SK-N-MC (cell line): ENCODE results near the gene KLHL41.

Experiments
- DNase-seq: peaks from one replicate; pipeline ENCODE4 v3.0.0-alpha.2; 2011; ENCODE audit warnings: low read depth, low spot score
- H3K27ac ChIP-seq: fragments of 200-600 bp; sonication (generic); 2 replicates; pipeline ENCODE4 v1.5.1; 2016; ENCODE audit warnings: mixed run types
- H3K36me3 ChIP-seq: fragments of 200-600 bp; sonication (generic); 2 replicates; pipeline ENCODE4 v1.6.1; 2017; ENCODE audit warnings: antibody characterized with exemption, low read length, mixed read lengths; ENCODE audit not compliant: insufficient read depth
- H3K4me3 ChIP-seq: fragments of 200-600 bp; sonication (generic); 2 replicates; pipeline ENCODE4 v1.5.1; 2016
- H3K9ac ChIP-seq: fragments of 200-600 bp; sonication (generic); 2 replicates; pipeline ENCODE4 v1.8.0; 2017; ENCODE audit warnings: mixed run types, mixed read lengths; ENCODE audit not compliant: insufficient read length
- H3K9me3 ChIP-seq: fragments of 200-600 bp; sonication (generic); 2 replicates; pipeline ENCODE4 v1.6.1; 2017; ENCODE audit warnings: low read depth, mild to moderate bottlenecking, antibody characterized with exemption, low read length, moderate library complexity, mixed read lengths
- EZH2 ChIP-seq: fragments of 200-600 bp; sonication (generic); IDR thresholded peaks from one replicate; pipeline ENCODE4 v1.6.1; 2017; ENCODE audit warnings: antibody characterized with exemption
- FOXP2 ChIP-seq: optimal IDR thresholded peaks from 2 replicates; pipeline ENCODE3; 2011; ENCODE audit warnings: mild to moderate bottlenecking, moderate library complexity; ENCODE audit not compliant: insufficient read depth; ENCODE audit errors: extremely low read length, control extremely low read depth
- POLR2AphosphoS5 ChIP-seq: IDR thresholded peaks from 2 replicates; pipeline ENCODE4 v1.6.1; 2012; ENCODE audit warnings: mild to moderate bottlenecking, low read depth, low read length, borderline replicate concordance

The KLHL41 gene

DNA sequence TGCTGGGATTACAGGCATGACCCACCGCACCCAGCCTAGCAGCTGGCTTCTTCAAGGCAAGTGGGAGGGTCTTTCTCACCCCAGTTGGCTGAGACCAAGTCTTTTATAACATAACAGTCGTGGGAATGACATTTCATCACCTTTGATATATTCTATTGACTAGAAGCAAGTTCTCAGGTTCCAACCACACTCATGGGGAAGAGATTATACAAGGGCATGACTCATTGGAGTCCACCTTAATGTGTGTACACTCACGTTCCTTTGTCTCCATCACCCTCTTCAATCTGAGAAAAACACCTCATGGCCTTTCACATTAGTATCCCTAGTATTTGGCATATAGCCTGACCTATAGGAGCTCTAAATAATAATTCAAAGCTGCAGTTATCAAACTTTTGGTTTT is 33.0 kb upstream of the KLHL41 start:
- Histone ChIP-seq H3K27ac (no peak overlapping the region), H3K9me3 (no peaks in the 10 kb centered on the region), H3K36me3 (no peaks in the 10 kb centered on the region), H3K9ac (no peak overlapping the region), H3K4me3 (no peak overlapping the region)
- no peak for DNase-seq
- TF ChIP-seq EZH2 = no peak
- no peak for TF ChIP-seq FOXP2
- no peak for TF ChIP-seq POLR2AphosphoS5

DNA sequence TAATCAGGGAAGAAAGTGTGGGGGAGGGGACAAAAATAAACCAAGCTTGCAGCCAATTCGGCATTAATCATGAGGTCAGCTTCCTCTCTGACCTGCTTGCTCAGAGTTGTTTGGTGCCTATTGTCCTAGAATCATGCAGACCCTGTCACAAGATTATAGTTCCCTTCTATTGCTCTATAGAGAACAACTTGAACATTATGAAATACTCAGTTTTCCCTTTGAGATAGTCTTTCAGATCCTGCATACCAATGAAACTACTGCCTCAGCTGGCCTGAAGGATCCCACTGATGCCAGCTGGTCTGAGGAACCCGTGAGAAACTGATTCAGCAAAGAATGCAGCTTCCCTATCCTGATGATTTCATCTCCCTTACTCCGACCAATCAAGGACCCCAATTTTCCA is 31.2 kb upstream of the KLHL41 start:
- no peaks in the 10 kb centered on the region for H3K36me3 ChIP-seq
- no peak overlapping the region for H3K4me3 ChIP-seq
- no peak overlapping the region for H3K27ac ChIP-seq
- no peaks in the 10 kb centered on the region for H3K9me3 ChIP-seq
- no peak for DNase-seq
- H3K9ac ChIP-seq = no peak overlapping the region
- TF ChIP-seq POLR2AphosphoS5 (no peak), FOXP2 (no peak), EZH2 (no peak)

DNA sequence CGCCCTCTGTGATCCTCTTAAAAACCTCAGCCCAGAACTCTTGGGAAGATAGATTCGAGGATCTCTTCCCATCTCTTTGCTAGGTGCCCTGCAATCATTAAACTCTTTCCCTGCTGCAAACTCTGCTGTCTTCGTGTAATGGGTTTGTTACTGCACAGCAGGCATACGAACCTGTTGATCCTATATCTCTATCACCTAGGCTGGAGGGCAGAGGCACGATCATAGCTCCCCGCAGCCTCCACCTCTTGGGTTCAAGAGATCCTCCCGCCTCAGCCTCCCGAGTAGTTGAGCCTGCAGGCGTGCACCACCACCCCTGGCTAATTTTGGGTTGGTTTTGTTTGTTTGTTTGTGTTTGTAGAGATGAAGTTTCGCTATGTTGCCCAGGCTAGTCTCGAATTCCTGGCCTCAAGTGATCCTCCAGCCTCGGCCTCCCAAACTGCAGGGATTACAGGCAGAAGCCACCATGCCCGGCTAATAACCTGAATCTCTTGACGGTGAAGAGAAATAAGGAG is 30.7 kb upstream of the KLHL41 start:
- Histone ChIP-seq H3K9ac (peak overlapping the region; percentile 83), H3K9me3 (no peaks in the 10 kb centered on the region), H3K4me3 (peak overlapping the region; percentile 90), H3K27ac (no peak overlapping the region), H3K36me3 (no peaks in the 10 kb centered on the region; the same call in 1 of the 2 replicates)
- TF ChIP-seq POLR2AphosphoS5 (no peak), EZH2 (no peak), FOXP2 (no peak)
- no peak for DNase-seq

DNA sequence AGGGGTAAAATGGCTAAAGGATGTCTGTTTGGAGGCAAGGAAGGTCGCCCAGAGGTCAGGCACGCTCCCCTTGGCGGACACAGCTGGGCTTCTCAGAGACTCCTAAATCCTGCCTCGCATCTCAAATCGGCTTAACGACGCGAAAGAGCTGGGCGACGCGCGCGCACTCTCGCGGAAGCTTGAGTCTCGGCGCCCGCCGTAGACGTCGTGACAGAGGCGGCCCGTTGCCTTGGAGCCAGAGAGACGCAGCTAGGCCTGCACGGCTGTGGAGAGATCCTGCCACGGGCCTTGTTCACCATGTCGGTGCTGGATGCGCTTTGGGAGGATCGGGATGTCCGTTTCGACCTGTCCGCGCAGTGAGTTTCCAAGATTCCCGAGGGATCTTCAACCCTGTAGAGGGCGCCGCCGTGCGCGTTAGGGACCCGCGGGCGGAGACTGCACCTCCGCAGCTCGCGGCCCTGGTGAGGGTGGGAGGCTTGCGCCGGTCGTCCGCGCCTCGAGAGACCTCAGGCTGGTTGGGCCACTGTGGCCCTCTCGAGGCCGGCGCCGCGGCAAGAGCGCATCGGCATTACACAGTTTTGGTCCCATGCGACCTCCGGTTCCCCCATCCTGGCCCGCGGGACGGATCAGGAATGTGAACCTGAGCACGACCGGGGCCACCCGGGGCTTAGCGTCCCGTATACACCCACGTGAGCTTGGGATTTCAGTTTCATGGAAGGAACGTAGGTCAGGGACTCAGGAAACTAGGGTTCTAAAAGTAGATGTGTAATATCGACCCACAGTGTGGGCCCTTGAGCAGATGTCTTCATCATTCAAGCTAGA is 30.0 kb upstream of the KLHL41 start, which contains the start of gene BBS5:
Gene BBS5 (plus strand): TSS at position 238 of the 822 bp plus-strand sequence. CDS start 60 bp downstream, at position 298.
- peak within 1 kb of the TSS; percentile 90 for H3K4me3 ChIP-seq
- TF ChIP-seq FOXP2 = no peak
- TF ChIP-seq POLR2AphosphoS5 = peak; percentile 59; the same call in 1 of the 2 replicates
- TF ChIP-seq EZH2 = no peak
- peak; percentile 16 for DNase-seq
- H3K9ac ChIP-seq = peak within 1 kb of the TSS; percentile 83
- H3K36me3 ChIP-seq = no peaks in the 10 kb centered on the region; the same call in 1 of the 2 replicates
- H3K27ac ChIP-seq = no peak within 1 kb of the TSS
- H3K9me3 ChIP-seq = no peaks in the 10 kb centered on the region

DNA sequence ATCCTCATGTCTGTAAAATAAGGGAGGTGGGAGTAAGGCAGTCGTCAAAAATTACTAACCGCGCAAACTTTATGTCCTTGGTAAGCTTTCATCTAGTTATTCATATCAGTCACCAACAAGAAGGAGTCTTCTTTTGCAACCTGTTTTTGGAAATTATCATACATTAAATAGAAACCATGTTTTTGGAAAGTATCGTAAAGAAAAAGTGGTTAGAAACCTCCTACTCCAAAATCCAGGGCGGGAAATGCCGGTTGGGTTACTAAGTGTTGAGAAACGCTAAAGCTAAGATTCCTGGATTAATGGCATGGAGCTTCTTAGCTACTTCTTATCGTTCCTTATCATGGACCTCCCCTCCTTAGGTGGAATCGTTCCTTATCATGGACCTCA is 29.4 kb upstream of the KLHL41 start:
- Histone ChIP-seq H3K4me3 (peak overlapping the region; percentile 90), H3K9ac (peak overlapping the region; percentile 83), H3K36me3 (no peaks in the 10 kb centered on the region; the same call in 1 of the 2 replicates), H3K27ac (no peak overlapping the region), H3K9me3 (no peaks in the 10 kb centered on the region)
- no peak for DNase-seq
- no peak for TF ChIP-seq POLR2AphosphoS5
- TF ChIP-seq FOXP2 = no peak
- TF ChIP-seq EZH2 = no peak

DNA sequence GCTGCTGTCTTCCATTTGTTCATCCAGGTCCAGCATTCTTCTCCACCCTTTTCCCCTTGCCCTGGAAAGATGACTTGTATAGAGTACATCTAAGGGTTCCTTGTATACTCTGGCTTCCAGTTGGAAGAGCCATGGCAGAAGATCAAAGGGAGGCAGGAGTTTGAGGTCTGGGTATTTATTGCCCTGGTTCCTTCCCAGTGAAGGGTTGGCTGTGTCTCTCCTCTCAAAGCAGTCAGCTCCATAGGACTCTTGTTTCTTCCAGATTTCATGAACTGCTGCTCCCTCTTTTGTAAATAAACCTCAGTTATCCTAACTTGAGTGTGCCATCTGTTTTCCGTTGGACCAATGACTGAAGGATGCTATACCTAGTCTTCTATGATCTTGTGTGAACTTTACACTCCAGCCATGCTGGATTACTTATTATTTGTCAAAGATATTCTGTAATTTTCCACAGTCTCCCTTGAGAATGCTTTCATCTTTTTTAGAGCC is 23.8 kb upstream of the KLHL41 start:
- Histone ChIP-seq H3K9me3 (no peaks in the 10 kb centered on the region), H3K4me3 (no peak overlapping the region), H3K9ac (no peak overlapping the region), H3K36me3 (peaks cover 11% of the 10 kb centered on the region), H3K27ac (no peak overlapping the region)
- no peak for DNase-seq
- TF ChIP-seq POLR2AphosphoS5 (no peak), FOXP2 (no peak), EZH2 (no peak)

DNA sequence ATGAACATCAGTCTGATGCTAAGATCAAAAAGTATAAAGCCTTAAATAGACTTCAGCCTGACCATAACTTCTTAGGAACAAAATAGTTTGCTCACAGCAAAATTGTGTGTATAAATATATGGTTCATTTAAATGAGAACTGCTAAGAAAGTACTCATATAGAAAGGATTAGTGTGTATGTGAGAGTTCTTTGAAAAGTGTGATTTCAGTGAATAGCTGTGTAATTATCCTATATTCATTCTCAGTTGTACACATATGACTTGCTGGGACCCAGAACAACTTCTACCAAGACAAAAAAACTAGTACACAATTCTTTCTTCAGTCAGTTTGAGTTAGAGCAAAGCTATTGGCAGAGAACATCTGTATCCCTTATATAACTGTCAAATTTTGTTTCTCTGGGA is 23.0 kb upstream of the KLHL41 start:
- no peaks in the 10 kb centered on the region for H3K9me3 ChIP-seq
- H3K36me3 ChIP-seq = peaks cover 14% of the 10 kb centered on the region
- no peak overlapping the region for H3K27ac ChIP-seq
- no peak overlapping the region for H3K4me3 ChIP-seq
- no peak for TF ChIP-seq EZH2
- no peak for TF ChIP-seq FOXP2
- TF ChIP-seq POLR2AphosphoS5 = no peak
- DNase-seq = no peak
- no peak overlapping the region for H3K9ac ChIP-seq

DNA sequence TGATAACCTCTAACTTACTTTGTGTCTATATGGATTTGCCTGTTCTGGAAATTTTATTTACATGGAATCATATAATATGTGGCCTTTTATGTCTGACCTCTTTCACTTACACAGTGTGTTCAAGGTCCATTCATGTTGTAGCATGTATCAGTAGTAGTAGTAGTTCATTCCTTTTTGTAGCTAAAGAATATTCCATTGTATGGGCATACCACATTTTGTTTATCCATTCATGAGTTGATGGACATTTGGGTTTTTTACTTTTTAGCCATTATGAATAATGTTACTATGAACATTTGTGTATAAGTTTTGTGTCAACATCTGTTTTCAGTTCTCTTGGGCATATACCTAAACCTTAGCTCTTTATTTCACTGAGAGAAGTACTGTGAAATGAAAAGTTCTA is 18.7 kb upstream of the KLHL41 start:
- Histone ChIP-seq H3K9me3 (no peaks in the 10 kb centered on the region), H3K36me3 (peaks cover 14% of the 10 kb centered on the region), H3K4me3 (no peak overlapping the region), H3K27ac (no peak overlapping the region), H3K9ac (no peak overlapping the region)
- TF ChIP-seq POLR2AphosphoS5 (no peak), FOXP2 (no peak), EZH2 (no peak)
- DNase-seq = no peak
